ENCODE results near the gene ZNF474. TPM values are rescaled to one million over a fixed set of nuclear protein-coding genes. Genes with fewer than 3 reads are reported as not detected.

The ZNF474 gene
- total and polyA plus RNA-seq, 2 donors (not counting 1 experiment from before 2014, with no cell fraction given): 0.12 TPM; not detected in 1

GRCh38 chr5:122165559-122166078, 36.3 kb downstream of the ZNF474 start:
- Mint-ChIP-seq H3K9me3 (ENCODE audit: insufficient read depth) (no peaks in the 10 kb centered on the region), H3K27ac (no peak overlapping the region), H3K4me3 (no peak overlapping the region), H3K27me3 (peaks cover 3% of the 10 kb centered on the region), H3K4me1 (no peaks in the 10 kb centered on the region)
- ChIA-PET POLR2A (no interaction called here), CTCF (no interaction called here)
- Histone ChIP-seq H4K20me1 (ENCODE audit: control insufficient read depth, insufficient read depth, low read length, poor library complexity, severe bottlenecking) (no peaks in the 10 kb centered on the region), H3K4me2 (replicated peaks; ENCODE audit: low read depth, low read length, poor library complexity, severe bottlenecking) (no peak overlapping the region), H2AFZ (ENCODE audit: insufficient read depth, low read depth, low read length, poor library complexity, severe bottlenecking) (no peak overlapping the region), H3K36me3 (replicated peaks in 1 of 2; ENCODE audit: control extremely low read depth in 1 of 2, control insufficient read depth in 1 of 2, extremely low read depth in 1 of 2, insufficient read depth in 2 of 2, low read length in 1 of 2) (no peaks in the 10 kb centered on the region), H3K79me2 (ENCODE audit: control insufficient read depth, insufficient read depth, low read length) (no peaks in the 10 kb centered on the region), H3K27me3 (replicated peaks in 1 of 4; ENCODE audit: control extremely low read depth in 1 of 4, control insufficient read depth in 3 of 4, insufficient read depth in 4 of 4, low read length in 3 of 4) (no peaks in the 10 kb centered on the region), H3K27ac (ENCODE audit: low read length in 2 of 2) (no peak overlapping the region), H3K4me1 (ENCODE audit: control insufficient read depth in 2 of 2, insufficient read depth in 2 of 2, low read length in 2 of 2) (no peaks in the 10 kb centered on the region), H3K4me3 (ENCODE audit: control extremely low read depth in 1 of 5, extremely low read depth in 1 of 5, insufficient read depth in 1 of 5, low read depth in 2 of 5, low read length in 4 of 5) (no peak overlapping the region), H3K9ac (ENCODE audit: low read length) (no peak overlapping the region), H3K9me3 (ENCODE audit: control extremely low read depth in 1 of 3, control insufficient read depth in 2 of 3, insufficient read depth in 1 of 3, low read length in 2 of 3) (no peaks in the 10 kb centered on the region)
- 60% methylated on average over 1 of the region's 3 CpGs for WGBS (ENCODE audit: insufficient coverage)
- intact Hi-C loops (cut with micrococcal nuclease): no loop called here
- ATAC-seq (ENCODE audit: low read depth): no peak
- DNase-seq: no peak
- TF ChIP-seq CTCF (IDR thresholded peaks at IDR 0.05) (no peak), EZH2 (IDR thresholded peaks at IDR 0.05; ENCODE audit: borderline replicate concordance, insufficient read depth, low read depth, low read length, poor library complexity, severe bottlenecking) (no peak)

GRCh38 chr5:122169350-122170103, 40.2 kb downstream of the ZNF474 start:
- Histone ChIP-seq H3K79me2 (ENCODE audit: control insufficient read depth, insufficient read depth, low read length) (no peaks in the 10 kb centered on the region), H3K27me3 (replicated peaks in 1 of 4; ENCODE audit: control extremely low read depth in 1 of 4, control insufficient read depth in 3 of 4, insufficient read depth in 4 of 4, low read length in 3 of 4) (no peaks in the 10 kb centered on the region), H4K20me1 (ENCODE audit: control insufficient read depth, insufficient read depth, low read length, poor library complexity, severe bottlenecking) (no peaks in the 10 kb centered on the region), H3K9me3 (ENCODE audit: control extremely low read depth in 1 of 3, control insufficient read depth in 2 of 3, insufficient read depth in 1 of 3, low read length in 2 of 3) (no peaks in the 10 kb centered on the region), H3K27ac (ENCODE audit: low read length in 2 of 2) (no peak overlapping the region), H3K4me3 (ENCODE audit: control extremely low read depth in 1 of 5, extremely low read depth in 1 of 5, insufficient read depth in 1 of 5, low read depth in 2 of 5, low read length in 4 of 5) (no peak overlapping the region), H2AFZ (ENCODE audit: insufficient read depth, low read depth, low read length, poor library complexity, severe bottlenecking) (no peak overlapping the region), H3K4me1 (ENCODE audit: control insufficient read depth in 2 of 2, insufficient read depth in 2 of 2, low read length in 2 of 2) (no peaks in the 10 kb centered on the region), H3K4me2 (replicated peaks; ENCODE audit: low read depth, low read length, poor library complexity, severe bottlenecking) (no peak overlapping the region), H3K9ac (ENCODE audit: low read length) (no peak overlapping the region), H3K36me3 (replicated peaks in 1 of 2; ENCODE audit: control extremely low read depth in 1 of 2, control insufficient read depth in 1 of 2, extremely low read depth in 1 of 2, insufficient read depth in 2 of 2, low read length in 1 of 2) (no peaks in the 10 kb centered on the region)
- H3K27me3 Mint-ChIP-seq: peaks cover 3% of the 10 kb centered on the region
- H3K4me3 Mint-ChIP-seq: no peak overlapping the region
- H3K4me1 Mint-ChIP-seq: no peaks in the 10 kb centered on the region
- DNase-seq: no peak
- ChIA-PET CTCF (no interaction called here), POLR2A (no interaction called here)
- no peak overlapping the region for H3K27ac Mint-ChIP-seq
- intact Hi-C loops (cut with micrococcal nuclease): no loop called here
- no peaks in the 10 kb centered on the region for H3K9me3 Mint-ChIP-seq (ENCODE audit: insufficient read depth)
- TF ChIP-seq CTCF (IDR thresholded peaks at IDR 0.05) (no peak), EZH2 (IDR thresholded peaks at IDR 0.05; ENCODE audit: borderline replicate concordance, insufficient read depth, low read depth, low read length, poor library complexity, severe bottlenecking) (no peak)
- no peak for ATAC-seq (ENCODE audit: low read depth)
- WGBS (ENCODE audit: insufficient coverage): no CpG with 5 or more reads among the region's 4 CpGs

Measured in B cell (primary cell).